Measurements from ENCODE around the gene APP. TPM values are rescaled to one million over a fixed set of nuclear protein-coding genes. Genes with fewer than 3 reads are reported as not detected.

The APP gene
- total RNA-seq, 1 donor from 2014 or later: 185 TPM

DNA sequence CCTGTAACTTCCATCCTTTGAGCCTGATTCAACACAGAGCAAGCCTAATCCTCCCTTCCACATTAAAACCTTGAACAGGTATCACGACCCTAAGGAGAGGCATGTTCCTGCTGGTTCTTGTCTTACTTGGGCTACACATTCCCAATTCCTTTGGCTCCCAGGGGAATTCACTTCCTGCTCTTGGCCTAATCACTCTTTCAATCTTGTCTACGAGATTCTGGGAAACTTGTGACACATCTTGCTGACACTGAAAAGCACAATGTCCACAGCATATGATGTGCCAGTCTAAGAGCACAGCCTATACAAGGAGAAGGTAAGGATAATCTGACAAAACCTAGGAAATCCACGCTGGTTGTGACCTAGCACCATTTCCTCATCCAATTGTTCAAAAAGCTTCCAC, 271.9 kb downstream of the APP start:
- no peak for ATAC-seq

DNA sequence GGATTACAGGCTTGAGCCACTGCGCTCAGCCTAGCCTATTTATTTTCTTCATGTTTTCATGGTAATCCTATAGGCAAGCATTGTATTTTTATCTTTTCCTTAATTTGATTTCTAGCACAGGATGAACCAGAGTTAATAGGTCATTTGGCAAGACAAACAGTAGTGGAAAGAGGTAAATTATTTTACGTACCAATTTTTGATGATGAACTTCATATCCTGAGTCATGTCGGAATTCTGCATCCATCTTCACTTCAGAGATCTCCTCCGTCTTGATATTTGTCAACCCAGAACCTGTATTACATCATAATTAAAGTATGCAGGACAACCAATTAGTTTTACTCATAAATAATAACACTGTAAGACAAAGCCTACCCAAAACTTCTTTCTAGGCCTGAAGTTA, 273.2 kb downstream of the APP start:
- ATAC-seq: no peak

DNA sequence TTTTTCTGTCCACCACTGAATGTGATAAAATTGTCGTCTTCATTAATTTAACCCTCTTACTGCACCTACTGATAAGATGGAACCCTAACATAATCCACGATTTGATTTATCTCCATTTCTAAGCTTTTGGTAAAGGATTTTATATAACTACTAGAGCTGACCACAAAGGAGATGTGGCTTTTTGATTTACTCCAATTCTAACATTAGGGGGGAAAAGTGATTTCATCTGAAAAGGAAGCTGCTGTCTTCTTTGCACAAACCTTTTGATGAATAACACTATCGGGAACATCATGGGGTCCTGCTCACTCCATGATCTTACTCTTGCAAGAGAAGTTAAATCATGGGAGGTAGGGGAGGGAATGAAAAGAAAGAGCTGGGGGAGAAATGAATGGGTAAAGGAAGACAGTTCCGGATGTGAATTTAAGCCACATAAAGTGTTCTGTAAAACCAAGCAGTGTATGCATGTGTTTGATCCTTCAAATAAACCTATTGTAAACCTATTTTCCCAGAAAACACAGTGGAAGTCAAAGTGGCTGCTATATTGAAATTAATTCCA, 274.0 kb downstream of the APP start:
- no peak for ATAC-seq

DNA sequence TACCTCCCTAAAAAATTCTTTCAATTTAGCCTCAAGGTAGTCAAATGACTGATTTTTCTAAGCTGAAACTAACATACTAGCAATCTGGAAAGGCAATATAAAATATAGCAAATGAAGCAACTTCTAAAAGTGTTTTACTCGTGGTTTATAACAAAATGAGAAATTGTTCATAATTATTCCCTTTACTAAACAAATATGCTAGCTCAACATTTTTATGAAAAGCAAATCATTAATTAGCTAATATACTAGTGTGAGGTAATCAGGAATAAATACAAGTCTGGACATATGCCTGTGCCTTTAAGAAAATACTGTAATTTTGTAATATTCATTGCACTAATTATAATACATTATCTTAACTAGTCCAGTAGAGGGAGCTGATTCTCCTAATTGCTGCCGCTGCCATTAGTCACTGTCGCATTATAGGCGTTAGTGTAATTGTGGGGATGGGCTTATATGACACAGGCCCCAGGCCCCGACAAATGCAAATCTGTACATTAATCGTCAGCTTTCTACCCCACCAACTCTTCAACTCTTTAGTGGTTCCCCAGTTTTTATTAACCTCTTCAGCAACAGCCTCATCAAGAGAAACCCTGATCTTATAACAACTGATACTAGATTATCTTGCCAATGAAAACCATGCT, 274.9 kb downstream of the APP start:
- ATAC-seq: peak; percentile 85

DNA sequence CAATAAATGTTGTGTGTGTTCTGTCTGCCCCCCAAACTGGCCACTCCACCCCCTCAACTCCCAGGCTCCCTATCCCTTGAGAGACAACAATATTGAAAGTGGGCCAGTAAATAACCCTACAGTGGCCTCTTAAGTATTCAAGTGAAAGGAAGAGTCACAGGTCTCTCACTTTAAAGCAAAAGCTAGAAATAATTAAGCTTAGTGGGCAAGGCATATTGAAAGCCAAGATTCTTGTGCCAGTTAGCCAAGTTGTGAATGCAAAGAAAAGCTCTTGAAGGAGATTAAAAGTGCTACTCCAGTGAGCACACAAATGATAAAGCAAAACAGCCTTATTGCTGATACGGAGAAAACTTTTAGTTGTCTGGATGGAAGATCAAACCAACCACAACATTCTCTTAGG, 277.4 kb downstream of the APP start:
- no peak for ATAC-seq

DNA sequence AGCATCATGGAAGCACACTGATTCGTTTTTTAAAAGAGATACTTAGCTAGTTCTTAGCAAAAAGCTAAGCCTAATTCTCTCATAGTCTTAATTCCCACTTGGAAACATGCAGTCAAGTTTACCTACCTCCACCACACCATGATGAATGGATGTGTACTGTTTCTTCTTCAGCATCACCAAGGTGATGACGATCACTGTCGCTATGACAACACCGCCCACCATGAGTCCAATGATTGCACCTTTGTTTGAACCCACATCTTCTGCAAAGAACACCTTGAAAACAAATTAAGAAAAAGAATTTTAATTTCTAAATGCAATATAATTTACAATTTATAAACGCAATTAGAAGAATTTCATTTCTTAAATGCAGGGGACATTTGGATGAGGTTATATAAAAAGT, 279.0 kb downstream of the APP start:
- ATAC-seq: no peak

DNA sequence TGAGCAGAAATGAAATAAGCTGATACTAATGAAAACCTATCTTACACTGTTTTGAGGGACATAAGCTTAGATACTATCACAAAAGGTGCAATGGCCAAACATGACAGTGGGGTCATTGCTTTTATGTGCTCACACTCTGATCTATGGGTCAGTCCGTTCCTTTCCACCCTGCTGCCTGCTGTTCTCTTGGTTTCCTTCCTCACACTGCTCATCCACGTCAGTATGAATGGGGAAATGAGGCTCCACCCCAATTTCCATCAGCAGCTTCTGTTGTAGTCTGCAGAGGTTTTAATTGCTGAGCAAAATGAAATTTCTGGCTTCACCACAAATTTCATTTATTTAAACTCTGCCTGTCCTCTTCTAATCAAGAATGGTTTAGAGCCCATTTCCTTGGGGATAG, 280.6 kb downstream of the APP start:
- no peak for ATAC-seq

DNA sequence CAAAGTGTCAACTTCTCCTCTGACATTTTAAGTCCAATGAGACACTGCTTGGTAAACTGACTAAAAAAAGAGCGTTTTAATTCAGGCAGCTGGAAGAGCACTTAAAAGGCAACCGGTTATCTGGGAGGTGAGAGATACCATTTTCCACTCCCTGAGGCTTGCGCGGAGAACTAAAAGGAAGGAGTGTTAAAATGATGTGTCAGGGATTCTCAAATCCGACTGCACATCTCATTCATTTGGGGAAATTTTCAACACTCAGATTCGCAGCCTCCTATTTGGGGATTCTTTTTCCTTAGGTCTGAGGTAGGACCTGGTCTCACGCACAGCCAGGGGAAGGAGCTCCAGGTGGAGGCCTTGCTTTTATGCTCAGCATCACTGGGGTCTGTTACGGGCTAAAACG, 281.9 kb downstream of the APP start:
- ATAC-seq: no peak

- no peak for ATAC-seq
Measured at GRCh38 chr21:25887646-25888306, 282.8 kb downstream of the APP start.

DNA sequence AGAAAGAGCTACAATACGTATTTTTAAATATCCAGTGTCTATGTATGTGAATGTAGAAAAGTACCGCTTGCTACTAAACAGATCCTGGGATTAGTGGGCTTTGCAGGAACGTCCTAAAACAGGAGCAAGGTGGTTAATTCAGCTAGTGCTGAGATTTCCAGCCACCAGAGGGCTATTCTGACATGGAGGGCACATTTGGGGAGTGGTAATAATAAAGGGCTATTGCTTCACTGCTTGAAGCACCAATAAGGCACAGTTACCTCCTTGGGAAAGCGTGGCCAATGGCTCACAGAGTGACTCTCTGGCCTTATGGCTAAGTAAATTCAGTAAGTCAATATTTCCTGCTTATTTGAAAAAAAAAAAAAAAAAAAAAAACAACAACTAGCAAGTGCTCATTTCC, 283.4 kb downstream of the APP start:
- no peak for ATAC-seq

GRCh38 chr21:25885880-25886279, 284.7 kb downstream of the APP start:
- no peak for ATAC-seq

- no peak for ATAC-seq
Measured at GRCh38 chr21:25885405-25885804, 285.2 kb downstream of the APP start.

GRCh38 chr21:25884311-25884710, 286.3 kb downstream of the APP start:
- ATAC-seq: no peak

GRCh38 chr21:25881524-25882376, 288.8 kb downstream of the APP start:
- ATAC-seq: peak; percentile 76

- no peak for ATAC-seq
Measured at GRCh38 chr21:25879203-25879602, 291.4 kb downstream of the APP start.

GRCh38 chr21:25878344-25878743, 292.2 kb downstream of the APP start:
- no peak for ATAC-seq

DNA sequence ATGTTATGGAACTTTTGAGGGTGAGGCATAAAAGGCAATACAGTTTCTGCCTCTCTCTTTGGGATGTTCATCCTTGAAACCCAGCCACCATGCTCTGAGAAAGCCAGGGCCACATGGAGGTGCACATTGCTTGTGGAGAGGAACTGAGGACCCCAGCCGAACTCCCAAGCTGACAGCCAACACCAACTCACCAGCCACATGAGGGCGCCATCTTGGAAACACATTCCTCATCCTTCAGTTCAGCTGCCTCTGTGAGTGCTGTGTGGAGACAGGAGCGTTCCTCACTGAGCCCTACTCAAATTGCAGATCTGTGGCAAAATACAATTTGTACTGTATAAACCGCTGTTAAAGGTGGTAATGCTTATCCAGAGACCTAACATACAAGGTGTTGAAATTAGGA, 298.3 kb downstream of the APP start:
- ATAC-seq: no peak

GRCh38 chr21:25871566-25871965, 299.0 kb downstream of the APP start:
- no peak for ATAC-seq

GRCh38 chr21:25870084-25870483, 300.5 kb downstream of the APP start:
- no peak for ATAC-seq

GRCh38 chr21:25867061-25867460, 303.5 kb downstream of the APP start:
- no peak for ATAC-seq

DNA sequence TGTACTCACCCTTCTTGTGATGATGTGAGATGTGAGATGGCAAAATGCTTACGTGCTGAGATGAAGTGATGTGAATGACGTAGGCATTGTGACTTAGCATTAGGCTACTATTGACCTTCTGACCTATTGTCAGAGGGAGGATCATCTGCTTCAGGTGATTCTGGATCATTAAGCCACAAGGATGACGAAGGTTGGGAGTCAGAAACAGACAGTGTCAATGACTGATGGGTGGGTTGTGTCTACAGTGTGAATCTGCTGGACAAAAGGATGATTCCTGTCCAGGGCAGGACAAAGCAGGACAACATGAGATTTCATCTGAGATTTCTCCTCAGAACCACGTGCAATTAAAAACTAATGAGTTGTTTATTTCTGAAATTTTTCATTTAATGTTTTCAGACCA, 306.8 kb downstream of the APP start:
- ATAC-seq: no peak

GRCh38 chr21:25863031-25863430, 307.5 kb downstream of the APP start:
- no peak for ATAC-seq

- ATAC-seq: no peak
Measured at GRCh38 chr21:25862596-25862995, 308.0 kb downstream of the APP start.

GRCh38 chr21:25862112-25862511, 308.5 kb downstream of the APP start:
- peak; percentile 29 for ATAC-seq
